Neural cell (in vitro differentiated cells): ENCODE data around the gene BLOC1S5. TPM values are rescaled to one million over a fixed set of nuclear protein-coding genes. Genes with fewer than 3 reads are reported as not detected.

Experiments used
- H2AFZ ChIP-seq: fragments of 200-600, 300-800 bp; sonication (generic), shearing (Covaris generic); 2 replicates; pipeline ENCODE4 v1.6.0; 2014; ENCODE audit warnings: low read depth, mild to moderate bottlenecking, antibody characterized with exemption, low read length, moderate library complexity
- H3F3A ChIP-seq: fragments of 200-600 bp; shearing (Covaris generic); 2 replicates; pipeline ENCODE4 v1.6.1; 2016; ENCODE audit warnings: mild to moderate bottlenecking, moderate library complexity, mixed read lengths, antibody characterized with exemption, low read length; ENCODE audit not compliant: insufficient read depth, poor library complexity, severe bottlenecking
- H3K27ac ChIP-seq: fragments of 200-600, 300-800 bp; sonication (generic), shearing (Covaris generic); 2 replicates; pipeline ENCODE4 v1.5.1; 2014; ENCODE audit warnings: mild to moderate bottlenecking, low read length, moderate library complexity
- H3K27me3 ChIP-seq: fragments of 300-800, 200-600 bp; sonication (generic), shearing (Covaris generic); 2 replicates; pipeline ENCODE4 v1.6.0; 2014; ENCODE audit warnings: mild to moderate bottlenecking, low read depth, low read length, moderate library complexity; ENCODE audit not compliant: insufficient read depth
- H3K36me3 ChIP-seq: fragments of 300-800, 200-600 bp; sonication (generic), shearing (Covaris generic); 2 replicates; pipeline ENCODE4 v1.5.1; 2014; ENCODE audit warnings: mild to moderate bottlenecking, antibody characterized with exemption, low read length, moderate library complexity; ENCODE audit not compliant: insufficient read depth
- H3K4me2 ChIP-seq: fragments of 300-800, 200-600 bp; sonication (generic), shearing (Covaris generic); 2 replicates; pipeline ENCODE4 v1.6.0; 2014; ENCODE audit warnings: mild to moderate bottlenecking, low read length
- H3K4me3 ChIP-seq: fragments of 300-800, 200-600 bp; sonication (generic), shearing (Covaris generic); 2 replicates; pipeline ENCODE4 v1.5.1; 2014; ENCODE audit warnings: mild to moderate bottlenecking, low read length, moderate library complexity
- H3K79me2 ChIP-seq: fragments of 200-600 bp; shearing (Covaris generic); replicated peaks from 2 replicates; pipeline ENCODE4 v1.6.0; 2014; ENCODE audit warnings: mild to moderate bottlenecking, low read length, moderate library complexity; ENCODE audit not compliant: insufficient read depth
- H3K9ac ChIP-seq: fragments of 300-800, 200-600 bp; sonication (generic), shearing (Covaris generic); 2 replicates; pipeline ENCODE4 v1.6.1; 2016; ENCODE audit warnings: mild to moderate bottlenecking, low read length, mixed read lengths
- H3K9me2 ChIP-seq: fragments of 200-600 bp; shearing (Covaris generic); 2 replicates; pipeline ENCODE4 v1.6.1; 2016; ENCODE audit warnings: mild to moderate bottlenecking, low read length, mixed read lengths; ENCODE audit not compliant: insufficient read depth
- H3K9me3 ChIP-seq: fragments of 200-600, 300-800 bp; sonication (generic), shearing (Covaris generic); 2 replicates; pipeline ENCODE4 v1.6.1; 2016; ENCODE audit warnings: mild to moderate bottlenecking, mixed run types, low read length, moderate library complexity, mixed read lengths
- H4K20me1 ChIP-seq: fragments of 200-600 bp; shearing (Covaris generic); 2 replicates; pipeline ENCODE4 v1.6.1; 2016; ENCODE audit warnings: mild to moderate bottlenecking, mixed run types; ENCODE audit not compliant: insufficient read depth
- EP300 ChIP-seq: fragments of 450-650 bp; conservative IDR thresholded peaks from 2 replicates; pipeline ENCODE4 v1.6.1; 2014; ENCODE audit warnings: antibody characterized with exemption, mild to moderate bottlenecking, moderate library complexity; ENCODE audit not compliant: poor library complexity, severe bottlenecking
- EZH2 ChIP-seq: fragments of 200-600, 300-800 bp; shearing (Covaris generic), sonication (generic); IDR thresholded peaks from 2 replicates; pipeline ENCODE4 v1.6.1; 2014; ENCODE audit warnings: antibody characterized with exemption, low read length, borderline replicate concordance, mild to moderate bottlenecking; ENCODE audit not compliant: insufficient read depth, poor library complexity, severe bottlenecking
- MXI1 ChIP-seq: fragments of 450-650 bp; conservative IDR thresholded peaks from 2 replicates; pipeline ENCODE4 v1.6.1; 2014; ENCODE audit warnings: antibody characterized with exemption, mild to moderate bottlenecking; ENCODE audit not compliant: poor library complexity, severe bottlenecking
- POLR2AphosphoS5 ChIP-seq: IDR thresholded peaks from 2 replicates; pipeline ENCODE4 v1.6.1; 2012
- RAD21 ChIP-seq: fragments of 450-650 bp; conservative IDR thresholded peaks from 2 replicates; pipeline ENCODE4 v1.6.1; 2014; ENCODE audit warnings: antibody characterized with exemption, mild to moderate bottlenecking, moderate library complexity
- REST ChIP-seq: IDR thresholded peaks from 2 replicates; pipeline ENCODE4 v1.6.1; 2012; ENCODE audit warnings: borderline replicate concordance
- SMC3 ChIP-seq: fragments of 450-650 bp; conservative IDR thresholded peaks from 2 replicates; pipeline ENCODE4 v1.6.1; 2014; ENCODE audit warnings: antibody characterized with exemption, mild to moderate bottlenecking, moderate library complexity; ENCODE audit not compliant: poor library complexity
- TAF1 ChIP-seq: IDR thresholded peaks from 2 replicates; pipeline ENCODE4 v1.6.1; 2012; ENCODE audit warnings: low read depth
- polyA plus RNA-seq: library from polyadenylated mRNA; depleted of rRNA; stranded (reverse); fragments of >200 nt; gene quantifications from 2 replicates; pipeline ENCODE4 v1.2.3, GENCODE V29; 2014
- TF ChIP-seq, protein P1 (sequence below): fragments of 450-650 bp; IDR thresholded peaks from 2 replicates; pipeline ENCODE4 v1.5.1; 2014; ENCODE audit warnings: antibody characterized with exemption, mild to moderate bottlenecking, moderate library complexity; ENCODE audit not compliant: poor library complexity, severe bottlenecking

Gene BLOC1S5
- polyA plus RNA-seq, 1 donor from 2014 or later = 12.2 TPM

DNA sequence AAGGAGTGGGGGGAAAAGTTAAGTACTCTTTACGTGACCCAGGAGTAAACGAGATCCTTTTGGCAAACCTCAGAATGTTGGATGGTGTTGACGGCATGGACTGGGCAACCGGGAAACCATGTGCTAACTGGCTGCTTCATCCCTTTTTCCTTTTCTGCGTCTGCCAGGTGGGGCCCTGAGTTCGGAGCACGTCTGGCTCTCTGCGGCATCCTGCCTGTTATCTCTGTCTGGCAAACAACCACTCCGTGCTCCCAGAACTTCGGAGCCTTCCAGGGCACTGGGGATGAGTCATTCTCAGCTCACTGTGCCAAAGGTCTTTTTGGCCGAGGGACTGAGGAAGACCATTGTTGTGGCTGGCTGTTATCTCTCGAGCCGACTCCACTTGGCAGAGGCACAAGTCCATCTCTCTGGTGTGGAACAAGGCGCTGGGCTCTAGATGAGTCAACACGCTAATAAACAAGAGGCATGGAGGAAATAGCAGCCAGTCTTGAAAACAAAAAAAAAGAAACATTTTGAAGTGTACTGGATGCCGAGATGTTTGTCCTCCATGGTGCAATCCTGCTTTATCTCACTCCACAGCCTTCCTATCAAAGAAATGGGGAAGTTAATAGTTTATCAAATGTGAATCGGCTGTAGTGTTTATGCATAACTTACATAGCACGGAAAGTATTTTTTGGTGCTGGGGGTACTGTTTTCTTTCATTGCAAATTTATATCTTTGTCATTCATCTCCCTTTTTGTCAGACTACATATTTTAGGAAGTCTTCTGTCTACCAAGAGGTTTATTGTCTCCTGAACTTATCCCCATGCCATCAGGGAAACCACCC, 89.0 kb downstream of the BLOC1S5 start:
- Histone ChIP-seq H3K27ac (no peak overlapping the region), H3K9me2 (no peaks in the 10 kb centered on the region), H3K4me2 (no peak overlapping the region), H3K4me3 (no peak overlapping the region), H3K36me3 (no peaks in the 10 kb centered on the region), H2AFZ (no peak overlapping the region), H3F3A (no peaks in the 10 kb centered on the region), H4K20me1 (no peaks in the 10 kb centered on the region), H3K9me3 (no peaks in the 10 kb centered on the region), H3K9ac (no peak overlapping the region), H3K27me3 (no peaks in the 10 kb centered on the region), H3K79me2 (no peaks in the 10 kb centered on the region)
- TF ChIP-seq REST = no peak
- TF ChIP-seq EP300 = no peak
- no peak for TF ChIP-seq RAD21
- TF ChIP-seq MXI1 = no peak
- TF ChIP-seq TAF1 = no peak
- TF ChIP-seq SMC3 = no peak
- TF ChIP-seq EZH2 = no peak
- TF ChIP-seq, protein P1, sequence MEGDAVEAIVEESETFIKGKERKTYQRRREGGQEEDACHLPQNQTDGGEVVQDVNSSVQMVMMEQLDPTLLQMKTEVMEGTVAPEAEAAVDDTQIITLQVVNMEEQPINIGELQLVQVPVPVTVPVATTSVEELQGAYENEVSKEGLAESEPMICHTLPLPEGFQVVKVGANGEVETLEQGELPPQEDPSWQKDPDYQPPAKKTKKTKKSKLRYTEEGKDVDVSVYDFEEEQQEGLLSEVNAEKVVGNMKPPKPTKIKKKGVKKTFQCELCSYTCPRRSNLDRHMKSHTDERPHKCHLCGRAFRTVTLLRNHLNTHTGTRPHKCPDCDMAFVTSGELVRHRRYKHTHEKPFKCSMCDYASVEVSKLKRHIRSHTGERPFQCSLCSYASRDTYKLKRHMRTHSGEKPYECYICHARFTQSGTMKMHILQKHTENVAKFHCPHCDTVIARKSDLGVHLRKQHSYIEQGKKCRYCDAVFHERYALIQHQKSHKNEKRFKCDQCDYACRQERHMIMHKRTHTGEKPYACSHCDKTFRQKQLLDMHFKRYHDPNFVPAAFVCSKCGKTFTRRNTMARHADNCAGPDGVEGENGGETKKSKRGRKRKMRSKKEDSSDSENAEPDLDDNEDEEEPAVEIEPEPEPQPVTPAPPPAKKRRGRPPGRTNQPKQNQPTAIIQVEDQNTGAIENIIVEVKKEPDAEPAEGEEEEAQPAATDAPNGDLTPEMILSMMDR = no peak
- no peak for TF ChIP-seq POLR2AphosphoS5

- Histone ChIP-seq H4K20me1 (no peaks in the 10 kb centered on the region), H3K4me2 (no peak overlapping the region), H3F3A (no peaks in the 10 kb centered on the region), H3K27ac (no peak overlapping the region), H3K79me2 (no peaks in the 10 kb centered on the region), H3K9ac (no peak overlapping the region), H3K27me3 (no peaks in the 10 kb centered on the region), H3K36me3 (no peaks in the 10 kb centered on the region), H2AFZ (no peak overlapping the region), H3K4me3 (no peak overlapping the region), H3K9me2 (no peaks in the 10 kb centered on the region), H3K9me3 (no peaks in the 10 kb centered on the region)
- TF ChIP-seq REST (no peak), EP300 (no peak), MXI1 (no peak), POLR2AphosphoS5 (no peak), SMC3 (no peak), TAF1 (no peak), RAD21 (no peak), EZH2 (no peak)
- TF ChIP-seq, protein P1 = no peak
Observed at GRCh38 chr6:7974565-7974937, 89.6 kb downstream of the BLOC1S5 start.
